Skeletal muscle tissue (tissue), 4 donors: Measurements from ENCODE around the gene TMEM54. TPM values are rescaled to one million over a fixed set of nuclear protein-coding genes. Genes with fewer than 3 reads are reported as not detected.

ENCODE experiments used
- H3K27ac ChIP-seq: one replicate; pipeline ENCODE4 v1.7.0; 2013; ENCODE audit warnings: mild to moderate bottlenecking, low read depth, low read length, inconsistent platforms
- H3K27me3 ChIP-seq, 3 donors: one replicate each; pipeline ENCODE4 v1.7.0; 2013; ENCODE audit warnings: low read length in 3 of 3; ENCODE audit not compliant: control insufficient read depth in 3 of 3, insufficient read depth in 3 of 3
- H3K36me3 ChIP-seq, 3 donors: one replicate each; pipeline ENCODE4 v1.7.0; 2013; ENCODE audit warnings: low read length in 3 of 3; ENCODE audit not compliant: control insufficient read depth in 3 of 3, insufficient read depth in 3 of 3
- H3K4me1 ChIP-seq, 3 donors: one replicate each; pipeline ENCODE4 v1.7.0; 2013; ENCODE audit warnings: low read length in 3 of 3, mild to moderate bottlenecking in 3 of 3; ENCODE audit not compliant: control insufficient read depth in 3 of 3, insufficient read depth in 3 of 3
- H3K4me3 ChIP-seq, 3 donors: one replicate each; pipeline ENCODE4 v1.7.0; 2013; ENCODE audit warnings: low read length in 3 of 3
- H3K9ac ChIP-seq, 3 donors: one replicate each; pipeline ENCODE4 v1.7.0; 2013; ENCODE audit warnings: low read length in 3 of 3, mild to moderate bottlenecking in 3 of 3, moderate library complexity in 2 of 3, low read depth in 1 of 3
- H3K9me3 ChIP-seq, 3 donors: one replicate each; pipeline ENCODE4 v1.7.0; 2013; ENCODE audit warnings: low read length in 3 of 3; ENCODE audit not compliant: control insufficient read depth in 3 of 3
- total RNA-seq: library from RNA; depleted of rRNA; stranded (reverse); fragments of >200 nt; gene quantifications from one replicate; pipeline ENCODE4 v1.2.3, GENCODE V29; 2014
- donor health status: Osteomylitis.

The TMEM54 gene
- total RNA-seq, 1 donor from 2014 or later: 5.2 TPM

DNA sequence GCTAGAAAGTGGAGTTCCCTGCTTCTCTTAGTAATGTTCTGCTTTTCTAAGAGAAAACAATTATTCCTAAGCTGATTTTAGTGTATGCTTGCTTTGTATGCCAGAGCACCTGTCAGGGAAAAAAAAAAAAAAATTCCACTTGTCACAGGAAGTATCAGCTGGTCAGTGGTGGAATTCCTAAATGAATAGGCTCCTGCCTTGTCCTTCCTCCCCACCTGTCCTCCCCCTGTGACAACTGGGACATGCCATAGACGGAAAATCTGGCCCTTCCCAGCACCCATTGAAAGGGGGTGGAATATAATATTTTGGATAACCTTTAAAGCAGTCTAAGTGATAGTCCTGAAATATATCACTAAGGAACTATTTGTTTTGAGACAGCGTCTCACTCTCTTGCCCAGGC is 41.3 kb downstream of the TMEM54 start:
- peaks cover 8 to 34% (median 22%) of the 10 kb centered on the region in 3 donors for H3K36me3 ChIP-seq

DNA sequence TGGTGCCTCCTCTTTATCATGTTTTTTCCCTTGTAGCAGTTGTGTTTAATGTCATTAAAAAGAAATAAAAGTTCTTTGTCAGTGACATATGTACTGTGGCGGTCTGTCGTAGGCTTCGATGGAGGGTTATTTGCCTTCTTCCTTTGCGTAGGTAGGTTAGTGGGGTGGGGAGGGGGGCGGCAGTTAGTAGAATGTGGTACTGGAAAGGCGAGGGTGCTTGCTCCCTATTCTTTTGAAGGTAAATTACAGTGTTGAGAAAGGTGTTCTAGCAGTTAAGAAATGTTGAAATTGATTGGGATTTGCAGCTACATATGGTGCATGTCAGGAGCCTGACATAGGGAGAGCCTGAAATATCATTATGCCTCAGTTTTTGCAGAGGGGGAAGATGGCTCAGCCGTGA is 42.4 kb downstream of the TMEM54 start:
- Histone ChIP-seq H3K4me3 (no peak overlapping the region), H3K27ac (no peak overlapping the region), H3K9me3 (no peaks in the 10 kb centered on the region)

More for the DNA sequence above, 41.3 kb downstream of the TMEM54 start:
- H3K27me3 ChIP-seq: no peaks in the 10 kb centered on the region
- H3K4me3 ChIP-seq: no peak overlapping the region
- no peak overlapping the region for H3K27ac ChIP-seq
- H3K4me1 ChIP-seq: peaks cover 37 to 50% (median 43%) of the 10 kb centered on the region in 3 donors
- no peak overlapping the region for H3K9ac ChIP-seq
- no peaks in the 10 kb centered on the region for H3K9me3 ChIP-seq

DNA sequence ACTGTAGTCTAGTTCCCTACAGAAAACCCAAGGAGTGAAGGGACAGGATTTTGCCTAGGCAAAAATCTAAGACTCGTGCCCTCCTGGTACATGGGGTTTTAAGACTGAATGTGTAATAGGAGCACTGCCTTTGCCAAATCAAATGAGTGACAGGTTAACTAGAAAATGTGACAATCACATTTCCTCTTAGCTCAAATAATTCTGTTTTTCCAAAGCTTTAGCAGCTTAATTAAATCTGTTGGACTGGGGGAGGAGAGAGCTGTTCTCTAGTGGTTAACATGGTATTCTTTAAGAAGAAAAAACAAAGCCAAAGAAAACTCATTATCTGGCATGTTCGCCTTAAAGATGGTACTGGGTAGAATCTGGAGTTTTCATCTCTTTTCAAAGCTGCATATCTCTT is 43.1 kb downstream of the TMEM54 start:
- Histone ChIP-seq H3K4me3 (no peak overlapping the region), H3K36me3 (peaks cover 11 to 40% (median 24%) of the 10 kb centered on the region in 3 donors), H3K9me3 (no peaks in the 10 kb centered on the region), H3K9ac (no peak overlapping the region), H3K27me3 (no peaks in the 10 kb centered on the region), H3K4me1 (peaks cover 22 to 32% (median 25%) of the 10 kb centered on the region in 3 donors), H3K27ac (no peak overlapping the region)

More for the DNA sequence above, 42.4 kb downstream of the TMEM54 start:
- Histone ChIP-seq H3K9ac (no peak overlapping the region), H3K27me3 (no peaks in the 10 kb centered on the region), H3K36me3 (peaks cover 11 to 37% (median 28%) of the 10 kb centered on the region in 3 donors), H3K4me1 (peaks cover 26 to 39% (median 32%) of the 10 kb centered on the region in 3 donors)

DNA sequence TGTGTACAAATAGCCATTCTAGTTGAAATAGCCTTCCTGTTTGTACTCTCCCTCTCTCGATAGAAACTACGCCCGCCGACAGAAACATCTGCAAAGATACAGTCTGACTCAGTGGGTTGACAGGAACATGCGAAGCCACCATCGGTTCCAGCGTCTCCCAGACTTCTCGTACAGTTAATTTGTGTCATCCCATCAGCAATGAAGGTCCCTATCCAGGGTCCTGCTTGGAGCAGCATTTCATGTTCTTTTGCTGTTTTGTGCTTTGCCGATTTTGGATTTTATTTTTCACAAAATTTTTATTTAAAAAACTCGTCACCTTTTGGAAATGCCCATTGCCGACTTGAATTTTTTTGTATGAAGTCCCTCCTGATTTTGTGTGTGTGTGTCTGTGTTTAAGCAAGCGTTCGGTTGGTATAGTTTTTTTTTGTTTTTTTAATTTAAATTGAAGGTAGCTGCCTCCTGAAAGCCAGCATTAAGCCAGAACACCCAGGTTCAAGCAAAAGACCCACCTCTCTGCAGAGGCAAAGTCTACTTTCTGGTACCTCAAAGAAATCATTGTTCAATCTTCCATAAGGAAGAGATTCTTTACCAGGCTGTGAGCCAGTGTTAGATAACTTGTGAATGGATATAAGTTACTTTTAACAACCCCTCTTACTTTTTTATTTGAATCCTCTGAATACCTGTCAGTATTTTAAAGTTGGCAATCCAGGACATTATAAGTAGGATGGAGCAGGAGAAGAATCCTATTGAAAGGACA is 45.1 kb downstream of the TMEM54 start:
- peaks cover 6 to 38% (median 18%) of the 10 kb centered on the region in 3 donors for H3K36me3 ChIP-seq
- H3K27ac ChIP-seq: no peak overlapping the region
- no peaks in the 10 kb centered on the region for H3K27me3 ChIP-seq
- H3K4me3 ChIP-seq: no peak overlapping the region
- no peak overlapping the region for H3K9ac ChIP-seq
- H3K4me1 ChIP-seq: peaks cover 7 to 16% (median 14%) of the 10 kb centered on the region in 3 donors
- H3K9me3 ChIP-seq: no peaks in the 10 kb centered on the region

GRCh38 chr1:32848354-32849063 is 52.7 kb downstream of the TMEM54 start:
- H3K27me3 ChIP-seq: no peaks in the 10 kb centered on the region
- H3K36me3 ChIP-seq: peaks cover 0 to 10% (median 0%) of the 10 kb centered on the region in 3 donors
- H3K9ac ChIP-seq: no peak overlapping the region
- no peak overlapping the region for H3K27ac ChIP-seq
- H3K9me3 ChIP-seq: no peaks in the 10 kb centered on the region
- H3K4me3 ChIP-seq: no peak overlapping the region
- H3K4me1 ChIP-seq: no peaks in the 10 kb centered on the region

Other genes starting within 250 kb of the TMEM54 start
- gene SYNC, start 198.6 kb downstream of the TMEM54 start, total RNA-seq: 38.6 TPM
- gene YARS1, start 84.0 kb downstream of the TMEM54 start, total RNA-seq: 33.9 TPM
- gene S100PBP, start 83.7 kb downstream of the TMEM54 start, total RNA-seq: 22.4 TPM
- gene FNDC5, start 30.5 kb downstream of the TMEM54 start, total RNA-seq: 366 TPM
- not detected for gene HPCA, start 14.9 kb downstream of the TMEM54 start, total RNA-seq
- 5.7 TPM for gene RNF19B, start 63.4 kb upstream of the TMEM54 start, total RNA-seq
- gene AK2, start 135.5 kb upstream of the TMEM54 start, total RNA-seq: 64.2 TPM
- 5.7 TPM for gene AZIN2, start 179.8 kb upstream of the TMEM54 start, total RNA-seq